ELF-1 (cell line): Measurements from ENCODE around the gene DGCR8.
"Not testable (repeated sequence)": the region's sequence is repeated elsewhere in the genome, so short reads cannot be mapped to it uniquely, and the experiment has no call there.

Source experiments
- DNase-seq: peaks from one replicate; pipeline ENCODE4 v3.0.0-alpha.2; 2016; ENCODE audit warnings: low read depth, low spot score

DGCR8 gene

GRCh38 chr22:20066617-20067383 lies 13.2 kb upstream of the DGCR8 start:
- DNase-seq: no peak

- not testable (repeated sequence) for DNase-seq
Measured at GRCh38 chr22:20067384-20067682, 12.7 kb upstream of the DGCR8 start.

- no peak for DNase-seq
Measured at GRCh38 chr22:20068640-20069039, 11.4 kb upstream of the DGCR8 start.

GRCh38 chr22:20069331-20070042 lies 10.6 kb upstream of the DGCR8 start:
- DNase-seq: no peak

GRCh38 chr22:20071524-20071972 lies 8.5 kb upstream of the DGCR8 start:
- no peak for DNase-seq

GRCh38 chr22:20076627-20077172 lies 3.3 kb upstream of the DGCR8 start:
- DNase-seq: no peak

- no peak for DNase-seq
Measured at GRCh38 chr22:20080445-20080775, 369 bp downstream of the DGCR8 start.

- DNase-seq: peak; percentile 87
Measured at GRCh38 chr22:20080776-20081654, 974 bp downstream of the DGCR8 start.

- peak; percentile 27 for DNase-seq
Measured at GRCh38 chr22:20083157-20083890, 3.3 kb downstream of the DGCR8 start.

- no peak for DNase-seq
Measured at GRCh38 chr22:20083891-20084546, 4.0 kb downstream of the DGCR8 start.

- peak; percentile 75 for DNase-seq
Measured at GRCh38 chr22:20084547-20085413, 4.7 kb downstream of the DGCR8 start.

- DNase-seq: no peak
Measured at GRCh38 chr22:20085651-20086050, 5.6 kb downstream of the DGCR8 start.

GRCh38 chr22:20086101-20086599 lies 6.1 kb downstream of the DGCR8 start:
- no peak for DNase-seq

- DNase-seq: no peak
Measured at GRCh38 chr22:20086763-20087162, 6.7 kb downstream of the DGCR8 start.

- DNase-seq: no peak
Measured at GRCh38 chr22:20087319-20088262, 7.5 kb downstream of the DGCR8 start.

- DNase-seq: no peak
Measured at GRCh38 chr22:20088263-20088648, 8.2 kb downstream of the DGCR8 start.

GRCh38 chr22:20089226-20089976 lies 9.4 kb downstream of the DGCR8 start:
- DNase-seq: no peak
